Left lung (tissue), 10 donors: Measurements from ENCODE around the gene TGIF2. TPM values are rescaled to one million over a fixed set of nuclear protein-coding genes. Genes with fewer than 3 reads are reported as not detected.
A peak's percentile ranks its signal among the peaks of the same experiment; 100 is the strongest.

Experiments used
- ATAC-seq: fragments of 200-7000 bp; cut with Tn5 transposase; one replicate; pipeline ENCODE4 v1.9.1; 2020; ENCODE audit warnings: moderate library complexity
- DNase-seq, 4 donors: peaks; one replicate each; pipeline ENCODE4 v3.0.0-alpha.2; 2013 to 2020
- H3K27ac ChIP-seq, 2 donors: fragments of 200-600 bp; sonication (generic) in 1 of 2; one replicate each; pipeline versions ENCODE4 v1.5.0 to v1.8.0; 2020 to 2021
- H3K27me3 ChIP-seq, 2 donors: fragments of 200-600 bp; sonication (generic) in 1 of 2; one replicate each; pipeline versions ENCODE4 v1.5.0 to v1.8.0; 2020 to 2021
- H3K36me3 ChIP-seq, 2 donors: fragments of 200-600 bp; sonication (generic) in 1 of 2; one replicate each; pipeline versions ENCODE4 v1.5.0 to v1.8.0; 2020 to 2021
- H3K4me1 ChIP-seq, 2 donors: fragments of 200-600 bp; one replicate each; pipeline ENCODE4 v1.8.0; 2021
- H3K4me3 ChIP-seq, 2 donors: fragments of 200-600 bp; sonication (generic) in 1 of 2; one replicate each; pipeline versions ENCODE4 v1.5.0 to v1.8.0; 2020 to 2021; ENCODE audit warnings: mild to moderate bottlenecking in 1 of 2
- H3K9me3 ChIP-seq, 2 donors: fragments of 200-600 bp; sonication (generic) in 1 of 2; one replicate each; pipeline versions ENCODE4 v1.5.0 to v1.8.0; 2020 to 2021
- intact Hi-C, 2 donors: fragments of 100-400 bp; cut with DNase I; formaldehyde crosslinking; loops; one replicate each; pipeline versions ENCODE4 v1.11.2 to v1.14.2; 2022
- polyA plus RNA-seq, 6 donors: library from polyadenylated mRNA; unstranded; fragments of 120-200 nt; gene quantifications; one replicate each; pipeline ENCODE4 v1.2.1, GENCODE V29; 2013; ENCODE audit not compliant: insufficient read length in 6 of 6
- total RNA-seq, 2 donors: library from RNA; stranded (reverse); fragmentation: NEBNext Ultra II Directional; extraction: Animal tissue kit (Norgen Biotek cat#: 25700); gene quantifications; one replicate each; pipeline ENCODE4 v1.2.1, GENCODE V29; 2021
- TF ChIP-seq, protein P1 (sequence below), 2 donors: fragments of 200-600 bp; sonication (generic) in 1 of 2; IDR thresholded peaks; one replicate each; pipeline versions ENCODE4 v1.5.0 to v1.8.0; 2021; ENCODE audit warnings: antibody characterized with exemption in 2 of 2
- donor health status: DM: no; HTN: yes; CAD: no.
- donor health status: DM: no; HTN: no; CAD: no.

Gene TGIF2
- total and polyA plus RNA-seq, 8 donors: 11.2 to 52.1 (median 43.0) TPM

DNA sequence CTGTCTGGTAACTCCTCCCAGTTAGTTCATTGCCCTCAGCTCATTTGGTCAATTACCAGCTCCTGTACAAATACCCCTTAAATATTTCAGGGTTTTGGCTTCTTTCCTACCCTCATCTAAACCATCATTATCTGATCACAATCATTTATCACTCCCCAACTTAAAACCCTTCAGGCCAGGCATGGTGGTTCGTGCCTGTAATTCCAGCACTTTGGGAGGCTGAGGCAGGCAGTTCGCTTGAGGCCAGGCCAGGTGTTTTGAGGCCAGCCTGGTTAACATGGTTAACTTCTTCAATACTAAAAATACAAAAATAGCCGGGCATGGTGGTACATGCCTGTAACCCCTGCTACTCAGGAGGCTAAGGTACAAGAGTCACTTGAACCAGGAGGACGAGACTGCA, 9.4 kb downstream of the TGIF2 start:
- Histone ChIP-seq H3K4me3 (no peak overlapping the region), H3K9me3 (no peaks in the 10 kb centered on the region), H3K36me3 (peaks cover 0 to 45% of the 10 kb centered on the region in 2 donors), H3K27ac (no peak overlapping the region), H3K27me3 (no peaks in the 10 kb centered on the region), H3K4me1 (no peaks in the 10 kb centered on the region)
- DNase-seq (no peak), ATAC-seq (no peak)
- intact Hi-C loops: no loop called here
- TF ChIP-seq, protein P1, sequence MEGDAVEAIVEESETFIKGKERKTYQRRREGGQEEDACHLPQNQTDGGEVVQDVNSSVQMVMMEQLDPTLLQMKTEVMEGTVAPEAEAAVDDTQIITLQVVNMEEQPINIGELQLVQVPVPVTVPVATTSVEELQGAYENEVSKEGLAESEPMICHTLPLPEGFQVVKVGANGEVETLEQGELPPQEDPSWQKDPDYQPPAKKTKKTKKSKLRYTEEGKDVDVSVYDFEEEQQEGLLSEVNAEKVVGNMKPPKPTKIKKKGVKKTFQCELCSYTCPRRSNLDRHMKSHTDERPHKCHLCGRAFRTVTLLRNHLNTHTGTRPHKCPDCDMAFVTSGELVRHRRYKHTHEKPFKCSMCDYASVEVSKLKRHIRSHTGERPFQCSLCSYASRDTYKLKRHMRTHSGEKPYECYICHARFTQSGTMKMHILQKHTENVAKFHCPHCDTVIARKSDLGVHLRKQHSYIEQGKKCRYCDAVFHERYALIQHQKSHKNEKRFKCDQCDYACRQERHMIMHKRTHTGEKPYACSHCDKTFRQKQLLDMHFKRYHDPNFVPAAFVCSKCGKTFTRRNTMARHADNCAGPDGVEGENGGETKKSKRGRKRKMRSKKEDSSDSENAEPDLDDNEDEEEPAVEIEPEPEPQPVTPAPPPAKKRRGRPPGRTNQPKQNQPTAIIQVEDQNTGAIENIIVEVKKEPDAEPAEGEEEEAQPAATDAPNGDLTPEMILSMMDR (IDR thresholded peaks at IDR 0.05): no peak

DNA sequence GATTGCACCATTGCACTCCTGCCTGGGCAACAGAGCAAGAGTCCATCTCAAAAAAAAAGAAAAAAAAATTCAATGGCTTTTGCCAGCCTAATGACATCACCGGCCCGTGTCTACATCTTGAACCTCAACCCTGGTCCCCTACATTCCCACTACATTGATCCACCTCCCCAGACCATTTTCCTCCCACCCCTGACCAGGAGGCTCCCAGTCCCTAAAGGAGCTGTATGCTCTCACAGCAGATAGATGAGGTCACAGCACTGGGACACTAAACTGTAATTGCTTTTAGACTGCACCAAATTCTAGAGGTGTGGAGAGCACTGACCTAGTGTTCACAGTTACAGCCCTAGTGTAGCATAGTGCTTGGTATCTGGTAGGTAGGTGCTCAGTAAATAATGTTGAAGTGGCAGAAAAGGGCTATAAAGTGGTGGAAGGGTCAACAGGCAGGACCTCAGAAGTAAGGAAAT, 10.7 kb downstream of the TGIF2 start:
- no peaks in the 10 kb centered on the region for H3K27me3 ChIP-seq
- intact Hi-C loops: no loop called here
- peaks cover 0 to 40% of the 10 kb centered on the region in 2 donors for H3K36me3 ChIP-seq
- H3K4me3 ChIP-seq: no peak overlapping the region
- no peak overlapping the region for H3K27ac ChIP-seq
- H3K9me3 ChIP-seq: no peaks in the 10 kb centered on the region
- TF ChIP-seq, protein P1 (IDR thresholded peaks at IDR 0.05): no peak
- ATAC-seq (peak; percentile 75), DNase-seq (no peak)
- H3K4me1 ChIP-seq: peaks cover 0 to 9% of the 10 kb centered on the region in 2 donors

DNA sequence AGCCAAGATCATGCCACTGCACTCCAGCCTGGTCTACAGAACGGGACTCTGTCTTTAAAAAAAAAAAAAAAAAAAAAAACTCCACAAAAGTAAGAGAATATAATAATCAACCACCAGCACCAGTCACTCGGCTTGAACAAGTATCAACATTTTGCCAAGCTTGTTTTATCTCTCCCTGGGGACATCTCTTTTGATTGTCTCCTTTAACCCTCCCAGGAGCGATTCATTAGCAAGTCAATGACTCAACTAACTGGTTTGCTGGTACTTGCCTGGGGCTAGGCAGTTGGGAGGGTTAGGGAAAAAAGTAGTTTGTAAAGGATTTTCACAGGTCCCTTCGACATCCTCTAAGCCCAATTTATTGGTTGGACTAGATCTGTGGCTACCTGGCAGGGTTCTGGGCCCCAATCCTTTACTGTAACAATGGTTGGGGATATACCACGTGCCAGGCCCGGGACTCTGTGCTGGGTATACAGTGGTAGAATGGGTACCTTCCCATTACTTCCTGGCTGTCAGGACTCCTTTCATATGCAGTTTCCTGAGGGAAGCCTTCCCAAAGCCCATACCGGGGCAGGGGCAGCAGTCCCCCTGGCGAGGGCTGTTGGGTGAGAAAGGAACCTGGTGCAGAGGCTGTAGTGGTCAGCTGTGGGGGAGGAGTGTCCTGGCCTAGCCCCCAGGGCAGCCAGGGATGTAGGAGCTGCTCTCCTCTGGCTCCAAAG, 12.2 kb downstream of the TGIF2 start:
- intact Hi-C loops: no loop called here
- Histone ChIP-seq H3K36me3 (peaks cover 0 to 33% of the 10 kb centered on the region in 2 donors), H3K27me3 (no peaks in the 10 kb centered on the region), H3K27ac (no peak overlapping the region), H3K9me3 (no peaks in the 10 kb centered on the region), H3K4me1 (peaks cover 0 to 9% of the 10 kb centered on the region in 2 donors), H3K4me3 (no peak overlapping the region)
- DNase-seq: no peak
- TF ChIP-seq, protein P1 (IDR thresholded peaks at IDR 0.05): no peak
- ATAC-seq: no peak

DNA sequence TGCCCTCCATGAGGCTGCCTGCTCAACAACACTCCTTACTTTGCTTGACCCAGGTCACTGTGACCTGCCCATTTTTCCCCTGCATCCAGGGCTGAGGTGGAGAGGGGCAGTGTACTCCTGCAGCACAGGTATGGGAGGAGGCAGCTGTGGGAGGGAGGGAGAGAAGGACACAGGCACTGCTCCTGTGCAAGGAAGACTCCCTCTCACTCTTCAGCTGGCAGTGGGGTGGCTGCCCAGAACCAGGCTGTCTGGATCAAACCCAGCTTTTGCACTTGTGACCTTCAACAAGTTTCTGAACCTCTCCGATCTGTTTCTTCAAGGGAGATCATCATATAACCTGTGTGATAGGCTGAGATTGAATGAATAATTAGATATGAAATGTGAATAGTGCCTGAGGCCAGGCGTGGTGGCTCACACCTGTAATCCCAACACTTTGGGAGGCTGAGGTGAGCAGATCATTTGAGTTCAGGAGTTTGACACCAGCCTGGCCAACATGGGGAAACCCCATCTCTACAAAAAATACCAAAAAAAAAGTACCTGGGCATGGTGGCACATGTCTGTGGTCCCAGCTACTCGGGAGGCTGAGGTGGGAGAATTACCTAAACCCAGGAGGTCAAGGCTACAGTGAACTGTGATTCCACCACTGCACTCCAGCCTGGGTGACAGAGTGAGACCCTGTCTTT, 14.1 kb downstream of the TGIF2 start:
- peaks cover 0 to 9% of the 10 kb centered on the region in 2 donors for H3K4me1 ChIP-seq
- ATAC-seq: no peak
- TF ChIP-seq, protein P1 (IDR thresholded peaks at IDR 0.05): no peak
- no peak overlapping the region for H3K4me3 ChIP-seq
- H3K9me3 ChIP-seq: no peaks in the 10 kb centered on the region
- H3K27me3 ChIP-seq: no peaks in the 10 kb centered on the region
- no peak overlapping the region for H3K27ac ChIP-seq
- intact Hi-C loops: no loop called here
- peaks cover 0 to 27% of the 10 kb centered on the region in 2 donors for H3K36me3 ChIP-seq
- DNase-seq: no peak

DNA sequence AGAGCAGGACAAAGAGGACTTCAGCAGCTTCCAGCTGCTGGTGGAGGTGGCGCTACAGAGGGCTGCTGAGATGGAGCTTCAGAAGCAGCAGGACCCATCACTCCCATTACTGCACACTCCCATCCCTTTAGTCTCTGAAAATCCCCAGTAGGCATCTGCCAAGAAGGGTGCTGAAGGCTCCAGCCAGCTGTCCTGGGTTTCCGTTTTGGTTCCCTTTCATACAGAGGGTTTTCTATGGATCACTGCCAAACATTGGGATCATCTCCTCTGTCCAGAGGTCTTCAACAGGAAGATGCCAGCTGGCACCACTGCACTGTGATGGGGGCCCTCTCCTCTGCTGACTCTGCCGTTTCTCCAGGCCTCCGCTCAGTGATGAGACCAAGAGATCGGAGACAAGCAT, 17.9 kb downstream of the TGIF2 start:
- Histone ChIP-seq H3K27ac (no peak overlapping the region), H3K27me3 (no peaks in the 10 kb centered on the region), H3K36me3 (peaks cover 0 to 20% of the 10 kb centered on the region in 2 donors), H3K4me3 (no peak overlapping the region), H3K4me1 (peaks cover 0 to 18% of the 10 kb centered on the region in 2 donors), H3K9me3 (no peaks in the 10 kb centered on the region)
- no peak for ATAC-seq
- intact Hi-C loops: loop anchor here in 1 of 2 donors (5.0 kb wide), 1 partner anchor 34 kb away; no protein-coding TSS in a partner anchor
- TF ChIP-seq, protein P1 (IDR thresholded peaks at IDR 0.05): no peak
- no peak for DNase-seq
